C4-2B (cell line): ENCODE data around the gene HSP90B1.

Experiments used
- ZFX ChIP-seq: fragments of 450-650 bp; IDR thresholded peaks from 2 replicates; pipeline ENCODE4 v1.6.1; 2017
- TF ChIP-seq, protein P1 (sequence below): fragments of 450-650 bp; conservative IDR thresholded peaks from 2 replicates; pipeline ENCODE4 v1.5.1; 2017; ENCODE audit warnings: mild to moderate bottlenecking

GRCh38 chr12:103957865-103958388 is 27.7 kb downstream of the HSP90B1 start:
- TF ChIP-seq, protein P1, sequence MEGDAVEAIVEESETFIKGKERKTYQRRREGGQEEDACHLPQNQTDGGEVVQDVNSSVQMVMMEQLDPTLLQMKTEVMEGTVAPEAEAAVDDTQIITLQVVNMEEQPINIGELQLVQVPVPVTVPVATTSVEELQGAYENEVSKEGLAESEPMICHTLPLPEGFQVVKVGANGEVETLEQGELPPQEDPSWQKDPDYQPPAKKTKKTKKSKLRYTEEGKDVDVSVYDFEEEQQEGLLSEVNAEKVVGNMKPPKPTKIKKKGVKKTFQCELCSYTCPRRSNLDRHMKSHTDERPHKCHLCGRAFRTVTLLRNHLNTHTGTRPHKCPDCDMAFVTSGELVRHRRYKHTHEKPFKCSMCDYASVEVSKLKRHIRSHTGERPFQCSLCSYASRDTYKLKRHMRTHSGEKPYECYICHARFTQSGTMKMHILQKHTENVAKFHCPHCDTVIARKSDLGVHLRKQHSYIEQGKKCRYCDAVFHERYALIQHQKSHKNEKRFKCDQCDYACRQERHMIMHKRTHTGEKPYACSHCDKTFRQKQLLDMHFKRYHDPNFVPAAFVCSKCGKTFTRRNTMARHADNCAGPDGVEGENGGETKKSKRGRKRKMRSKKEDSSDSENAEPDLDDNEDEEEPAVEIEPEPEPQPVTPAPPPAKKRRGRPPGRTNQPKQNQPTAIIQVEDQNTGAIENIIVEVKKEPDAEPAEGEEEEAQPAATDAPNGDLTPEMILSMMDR: no peak
- no peak for TF ChIP-seq ZFX
